GM19455 (cell line): ENCODE measurements around the gene WDR87.
A peak's percentile ranks its signal among the peaks of the same experiment; 100 is the strongest.
"Not testable (repeated sequence)": the region's sequence is repeated elsewhere in the genome, so short reads cannot be mapped to it uniquely, and the experiment has no call there.

ENCODE experiments used
- ATAC-seq: cut with Tn5 transposase; IDR thresholded peaks from one replicate; pipeline ENCODE4 v1.9.1; 2021; ENCODE audit not compliant: unreplicated experiment

Gene WDR87

GRCh38 chr19:37931881-37932655 lies 25.7 kb upstream of the WDR87 start:
- ATAC-seq, result no peak

- ATAC-seq, result no peak
Measured at GRCh38 chr19:37930416-37930815, 24.0 kb upstream of the WDR87 start.

GRCh38 chr19:37929355-37929923 lies 23.0 kb upstream of the WDR87 start:
- ATAC-seq, result no peak

- ATAC-seq, result no peak
Measured at GRCh38 chr19:37928527-37929286, 22.3 kb upstream of the WDR87 start.

GRCh38 chr19:37926711-37927110 lies 20.3 kb upstream of the WDR87 start:
- ATAC-seq, result no peak

- no peak for ATAC-seq
Measured at GRCh38 chr19:37926255-37926654, 19.9 kb upstream of the WDR87 start.

- ATAC-seq, result no peak
Measured at GRCh38 chr19:37925212-37925611, 18.8 kb upstream of the WDR87 start.

- ATAC-seq, result not testable (repeated sequence)
Measured at GRCh38 chr19:37924573-37924972, 18.2 kb upstream of the WDR87 start.

GRCh38 chr19:37920591-37921450 lies 14.4 kb upstream of the WDR87 start:
- no peak for ATAC-seq

GRCh38 chr19:37914908-37915307 lies 8.5 kb upstream of the WDR87 start:
- no peak for ATAC-seq

- ATAC-seq, result no peak
Measured at GRCh38 chr19:37909661-37910199, 3.3 kb upstream of the WDR87 start.

- ATAC-seq, result no peak
Measured at GRCh38 chr19:37907735-37908455, 1.5 kb upstream of the WDR87 start.

GRCh38 chr19:37906869-37907734 lies 708 bp upstream of the WDR87 start, which contains the start of gene SIPA1L3:
TSS of gene SIPA1L3 (plus strand) at chr19:37907208. CDS start at chr19:38081566, 174,358 bp downstream.
- ATAC-seq, result peak; percentile 74

GRCh38 chr19:37903096-37903495 lies 3.3 kb downstream of the WDR87 start:
- ATAC-seq, result no peak

- ATAC-seq, result no peak
Measured at GRCh38 chr19:37902668-37903067, 3.7 kb downstream of the WDR87 start.

GRCh38 chr19:37899966-37900365 lies 6.4 kb downstream of the WDR87 start:
- ATAC-seq, result no peak

- ATAC-seq, result no peak
Measured at GRCh38 chr19:37899453-37899852, 6.9 kb downstream of the WDR87 start.

- ATAC-seq, result no peak
Measured at GRCh38 chr19:37896180-37896579, 10.2 kb downstream of the WDR87 start.
